Glutamatergic neuron (in vitro differentiated cells): Measurements from ENCODE around the gene HOXB1. TPM values are rescaled to one million over a fixed set of nuclear protein-coding genes. Genes with fewer than 3 reads are reported as not detected.

Source experiments
- DNase-seq: peaks from one replicate; pipeline ENCODE4 v3.0.0; 2022
- H3K27ac Mint-ChIP-seq: one replicate; pipeline ENCODE4 v1.8.0; 2020; ENCODE audit warnings: mild to moderate bottlenecking, mixed read lengths, inconsistent platforms; ENCODE audit not compliant: unreplicated experiment
- H3K27me3 Mint-ChIP-seq: one replicate; pipeline ENCODE4 v1.8.0; 2020; ENCODE audit warnings: mild to moderate bottlenecking, moderate library complexity, mixed read lengths, inconsistent platforms; ENCODE audit not compliant: unreplicated experiment
- H3K36me3 Mint-ChIP-seq: one replicate; pipeline ENCODE4 v1.8.0; 2020; ENCODE audit warnings: mild to moderate bottlenecking, mixed read lengths, inconsistent platforms; ENCODE audit not compliant: unreplicated experiment
- H3K4me1 Mint-ChIP-seq: one replicate; pipeline ENCODE4 v1.8.0; 2020; ENCODE audit warnings: mild to moderate bottlenecking, low read depth, mixed read lengths, inconsistent platforms; ENCODE audit not compliant: unreplicated experiment
- H3K4me3 Mint-ChIP-seq: one replicate; pipeline ENCODE4 v1.8.0; 2020; ENCODE audit warnings: mild to moderate bottlenecking, mixed read lengths, inconsistent platforms; ENCODE audit not compliant: unreplicated experiment
- H3K9me3 Mint-ChIP-seq: one replicate; pipeline ENCODE4 v1.8.0; 2020; ENCODE audit warnings: mild to moderate bottlenecking, moderate library complexity, mixed read lengths, inconsistent platforms; ENCODE audit not compliant: unreplicated experiment
- CTCF ChIP-seq: fragments of 200-600 bp; sonication (generic); IDR thresholded peaks from one replicate; pipeline ENCODE4 v1.5.0; 2021; ENCODE audit not compliant: partially characterized antibody, unreplicated experiment
- total RNA-seq: library from RNA; stranded (reverse); fragmentation: NEBNext Ultra II Directional; extraction: Animal tissue kit (Norgen Biotek cat#: 25700); gene quantifications from one replicate; pipeline ENCODE4 v1.2.1, GENCODE V29; 2021; ENCODE audit not compliant: unreplicated experiment

HOXB1 gene
- total RNA-seq, 1 donor from 2014 or later: not detected

DNA sequence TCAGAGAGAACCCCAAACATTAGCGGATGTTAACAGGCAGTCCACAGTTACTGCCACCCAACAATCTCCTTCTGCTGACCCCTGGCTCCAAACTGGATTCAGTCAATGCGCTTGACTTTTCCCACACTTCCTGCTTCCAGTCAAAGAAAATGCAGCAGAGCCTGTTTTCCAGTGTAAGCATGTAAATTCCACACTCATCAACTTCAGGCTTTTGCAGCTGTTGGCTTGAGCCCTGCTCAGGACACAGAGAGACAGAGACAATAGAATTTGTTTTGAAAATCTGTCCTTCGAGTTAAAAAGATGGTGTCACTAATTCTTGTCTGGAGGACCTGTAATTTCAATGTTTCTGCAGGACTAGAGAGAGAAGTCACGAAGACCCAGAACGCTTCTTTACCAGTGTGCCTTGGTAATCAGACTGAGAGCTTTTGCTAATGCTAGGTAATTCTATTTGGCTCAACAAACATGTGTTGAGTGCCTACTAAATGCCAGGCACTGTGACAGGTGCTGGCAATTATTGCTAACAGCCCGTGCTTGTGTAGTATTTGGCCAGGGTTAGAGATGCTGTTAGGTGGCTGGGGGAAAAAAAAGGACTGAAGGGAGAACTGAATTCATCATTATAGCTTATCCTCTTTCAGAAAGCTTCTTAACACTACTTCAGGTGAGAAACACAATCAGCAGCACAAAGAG, 32.5 kb downstream of the HOXB1 start:
- Mint-ChIP-seq H3K27me3 (peaks cover 9% of the 10 kb centered on the region), H3K4me1 (no peaks in the 10 kb centered on the region), H3K36me3 (no peaks in the 10 kb centered on the region), H3K27ac (no peak overlapping the region), H3K9me3 (no peaks in the 10 kb centered on the region), H3K4me3 (no peak overlapping the region)
- no peak for DNase-seq
- no peak for TF ChIP-seq CTCF

- Mint-ChIP-seq H3K9me3 (no peaks in the 10 kb centered on the region), H3K27ac (no peak overlapping the region), H3K4me1 (no peaks in the 10 kb centered on the region), H3K36me3 (no peaks in the 10 kb centered on the region), H3K4me3 (no peak overlapping the region), H3K27me3 (peaks cover 5% of the 10 kb centered on the region)
- DNase-seq: no peak
- TF ChIP-seq CTCF: no peak
Observed at GRCh38 chr17:48497103-48497502, 33.7 kb downstream of the HOXB1 start.

GRCh38 chr17:48494335-48494734, 36.5 kb downstream of the HOXB1 start:
- Mint-ChIP-seq H3K4me1 (no peaks in the 10 kb centered on the region), H3K36me3 (no peaks in the 10 kb centered on the region), H3K9me3 (no peaks in the 10 kb centered on the region), H3K27me3 (peaks cover 5% of the 10 kb centered on the region), H3K27ac (no peak overlapping the region), H3K4me3 (no peak overlapping the region)
- no peak for TF ChIP-seq CTCF
- no peak for DNase-seq

DNA sequence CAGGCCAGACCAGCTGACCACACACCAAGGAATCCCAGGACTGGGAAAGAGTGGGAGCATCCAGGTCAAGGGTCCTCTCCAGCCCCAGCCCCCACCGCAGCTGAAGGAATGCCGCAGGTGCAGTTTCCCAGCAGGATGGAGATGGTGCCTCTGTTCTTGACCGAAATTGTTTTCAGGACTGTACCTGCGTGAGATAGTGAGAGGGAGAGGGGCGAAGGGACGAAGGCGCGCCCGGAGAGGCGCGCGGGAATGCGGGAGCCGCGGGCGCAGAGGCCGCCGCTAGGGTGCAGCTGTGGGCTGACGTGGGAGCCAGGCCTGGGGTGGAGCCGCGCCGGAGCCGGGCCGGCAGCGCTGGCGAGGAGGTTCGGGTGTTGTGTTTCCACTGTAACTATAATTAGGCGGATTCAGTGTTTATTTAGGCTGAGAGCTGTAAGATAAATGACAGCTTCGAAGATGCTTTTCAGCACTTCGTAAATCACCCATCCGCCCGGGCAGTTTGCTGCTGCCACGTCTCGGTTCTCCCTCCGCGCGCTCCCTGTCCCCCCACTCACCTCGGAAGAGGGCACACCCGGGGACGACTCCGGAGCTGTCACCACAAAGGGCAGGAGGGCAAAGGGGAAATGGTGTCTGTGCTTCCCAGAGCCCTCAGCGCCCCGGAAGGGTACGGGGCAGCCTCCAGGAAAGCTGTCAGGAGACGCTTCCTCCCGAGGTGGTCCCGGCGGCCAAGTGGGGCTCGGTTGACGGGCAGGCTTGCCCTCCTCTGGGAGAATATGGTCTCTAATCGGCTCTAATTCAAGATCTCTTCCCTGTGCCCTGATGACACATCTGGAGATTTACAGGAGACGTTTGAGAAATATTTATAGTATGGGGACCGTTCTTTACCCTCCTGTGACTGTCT, 38.2 kb downstream of the HOXB1 start:
- Mint-ChIP-seq H3K4me1 (no peaks in the 10 kb centered on the region), H3K27ac (no peak overlapping the region), H3K4me3 (peak overlapping the region; percentile 57), H3K36me3 (no peaks in the 10 kb centered on the region), H3K9me3 (no peaks in the 10 kb centered on the region), H3K27me3 (peaks cover 9% of the 10 kb centered on the region)
- peak; percentile 72 for DNase-seq
- TF ChIP-seq CTCF: peak; percentile 43
